ENCODE results near the gene COL6A1.

COL6A1 gene

GRCh38 chr21:45982758-45983648 lies 1.4 kb downstream of the COL6A1 start:
- no peak for DNase-seq

- DNase-seq, result no peak
Observed at GRCh38 chr21:45983649-45983965, 2.0 kb downstream of the COL6A1 start.

- no peak for DNase-seq
Observed at GRCh38 chr21:45983981-45984551, 2.5 kb downstream of the COL6A1 start.

GRCh38 chr21:45984584-45985095 lies 3.1 kb downstream of the COL6A1 start:
- DNase-seq, result no peak

GRCh38 chr21:45985471-45986315 lies 4.1 kb downstream of the COL6A1 start:
- DNase-seq, result no peak

GRCh38 chr21:45986316-45987051 lies 4.9 kb downstream of the COL6A1 start:
- no peak for DNase-seq

GRCh38 chr21:45987121-45987711 lies 5.6 kb downstream of the COL6A1 start:
- no peak for DNase-seq

- DNase-seq, result no peak
Observed at GRCh38 chr21:45988366-45989347, 7.1 kb downstream of the COL6A1 start.

GRCh38 chr21:45989355-45990048 lies 7.9 kb downstream of the COL6A1 start:
- DNase-seq, result no peak

GRCh38 chr21:45990049-45990711 lies 8.6 kb downstream of the COL6A1 start:
- no peak for DNase-seq

- no peak for DNase-seq
Observed at GRCh38 chr21:45990741-45991605, 9.4 kb downstream of the COL6A1 start.

- DNase-seq, result no peak
Observed at GRCh38 chr21:45991606-45992300, 10.2 kb downstream of the COL6A1 start.

- DNase-seq, result no peak
Observed at GRCh38 chr21:45992301-45993209, 11.0 kb downstream of the COL6A1 start.

GRCh38 chr21:45993210-45994085 lies 11.9 kb downstream of the COL6A1 start:
- no peak for DNase-seq

GRCh38 chr21:45994086-45994661 lies 12.6 kb downstream of the COL6A1 start:
- DNase-seq, result no peak

Data from Kasumi-1 (cell line).